ENCODE data around the gene ABHD16A. TPM values are rescaled to one million over a fixed set of nuclear protein-coding genes. Genes with fewer than 3 reads are reported as not detected.

ABHD16A gene
- total and polyA plus RNA-seq, 2 of the 13 experiments (the other 11 are each of a cell fraction or from before 2014, with no cell fraction given): 43.5 to 45.4 TPM

DNA sequence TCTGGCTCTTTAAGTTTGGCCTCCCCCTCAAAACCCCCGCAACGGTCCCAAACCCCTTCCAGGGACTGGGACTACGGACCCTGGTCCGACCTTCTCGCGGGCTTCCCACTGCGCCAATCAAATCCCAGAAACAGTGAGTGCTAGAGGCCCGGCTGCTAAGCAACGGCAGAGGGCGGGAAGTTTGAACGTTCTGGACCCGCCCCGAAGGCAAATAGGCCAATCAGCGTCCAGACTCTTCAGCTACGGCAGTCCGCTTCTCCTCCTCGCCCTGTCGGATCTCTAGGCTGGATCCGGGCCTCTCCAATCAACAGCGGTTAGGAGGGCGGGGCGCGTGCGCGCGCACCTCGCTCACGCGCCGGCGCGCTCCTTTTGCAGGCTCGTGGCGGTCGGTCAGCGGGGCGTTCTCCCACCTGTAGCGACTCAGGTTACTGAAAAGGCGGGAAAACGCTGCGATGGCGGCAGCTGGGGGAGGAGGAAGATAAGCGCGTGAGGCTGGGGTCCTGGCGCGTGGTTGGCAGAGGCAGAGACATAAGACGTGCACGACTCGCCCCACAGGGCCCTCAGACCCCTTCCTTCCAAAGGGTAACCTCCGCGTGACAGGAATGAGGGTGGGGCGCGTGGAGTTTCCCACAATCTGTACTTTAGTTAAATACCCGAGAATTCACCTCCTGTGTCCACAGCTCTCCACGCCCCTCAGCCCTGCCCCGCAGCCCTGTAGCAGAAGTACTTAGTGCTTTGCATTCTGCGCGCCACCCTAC lies 36.7 kb upstream of the ABHD16A start, which contains the start of gene MSH5 (continued):
- TF ChIP-seq, protein P1, sequence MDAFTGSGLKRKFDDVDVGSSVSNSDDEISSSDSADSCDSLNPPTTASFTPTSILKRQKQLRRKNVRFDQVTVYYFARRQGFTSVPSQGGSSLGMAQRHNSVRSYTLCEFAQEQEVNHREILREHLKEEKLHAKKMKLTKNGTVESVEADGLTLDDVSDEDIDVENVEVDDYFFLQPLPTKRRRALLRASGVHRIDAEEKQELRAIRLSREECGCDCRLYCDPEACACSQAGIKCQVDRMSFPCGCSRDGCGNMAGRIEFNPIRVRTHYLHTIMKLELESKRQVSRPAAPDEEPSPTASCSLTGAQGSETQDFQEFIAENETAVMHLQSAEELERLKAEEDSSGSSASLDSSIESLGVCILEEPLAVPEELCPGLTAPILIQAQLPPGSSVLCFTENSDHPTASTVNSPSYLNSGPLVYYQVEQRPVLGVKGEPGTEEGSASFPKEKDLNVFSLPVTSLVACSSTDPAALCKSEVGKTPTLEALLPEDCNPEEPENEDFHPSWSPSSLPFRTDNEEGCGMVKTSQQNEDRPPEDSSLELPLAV (CRISPR knock-in tag; conservative IDR thresholded peaks at IDR 0.05; ENCODE audit: low read depth): peak; percentile 93; the same call in 1 of the 2 replicates
- TF ChIP-seq ZNF556 (CRISPR knock-in tag; IDR thresholded peaks at IDR 0.05; ENCODE audit: borderline replicate concordance) (peak; percentile 90), ZNF333 (CRISPR knock-in tag; IDR thresholded peaks at IDR 0.05; ENCODE audit: borderline replicate concordance) (peak; percentile 98), ZNF879 (CRISPR knock-in tag; IDR thresholded peaks at IDR 0.05) (peak; percentile 97), ARHGAP35 (CRISPR knock-in tag; IDR thresholded peaks at IDR 0.05; ENCODE audit: borderline replicate concordance) (peak; percentile 99), KLF9 (CRISPR knock-in tag; IDR thresholded peaks at IDR 0.05; ENCODE audit: low read depth) (no peak), JDP2 (CRISPR knock-in tag; IDR thresholded peaks at IDR 0.05; ENCODE audit: borderline replicate concordance) (peak; percentile 94), MAFK (conservative IDR thresholded peaks at IDR 0.05 in 1 of 2, IDR thresholded peaks at IDR 0.05 in 1 of 2; ENCODE audit: low read length in 2 of 2) (no peak), HNF4G (IDR thresholded peaks at IDR 0.05; ENCODE audit: borderline replicate concordance, low read depth, low read length) (peak; percentile 96), HNF4G (CRISPR knock-in tag; IDR thresholded peaks at IDR 0.05; ENCODE audit: borderline replicate concordance, low read depth) (no peak; the same call in 1 of the 2 replicates), IKZF4 (CRISPR knock-in tag; IDR thresholded peaks at IDR 0.05; ENCODE audit: borderline replicate concordance, low read depth, not compliant biosample characterization) (peak; percentile 98), NAIF1 (CRISPR knock-in tag; IDR thresholded peaks at IDR 0.05; ENCODE audit: borderline replicate concordance) (peak; percentile 92), ATAD3A (CRISPR knock-in tag; IDR thresholded peaks at IDR 0.05) (peak; percentile 87; the same call in 1 of the 2 replicates), HMG20B (CRISPR knock-in tag; conservative IDR thresholded peaks at IDR 0.05) (no peak), ZNF34 (CRISPR knock-in tag; IDR thresholded peaks at IDR 0.05; ENCODE audit: borderline replicate concordance) (peak; percentile 52; the same call in 1 of the 2 replicates), RXRA (CRISPR knock-in tag; IDR thresholded peaks at IDR 0.05) (peak; percentile 80; the same call in 1 of the 2 replicates), ZNF720 (CRISPR knock-in tag; IDR thresholded peaks at IDR 0.05) (no peak), NCOR1 (IDR thresholded peaks at IDR 0.05; ENCODE audit: borderline replicate concordance, low read length) (peak; percentile 98)
- TF ChIP-seq, protein P2, sequence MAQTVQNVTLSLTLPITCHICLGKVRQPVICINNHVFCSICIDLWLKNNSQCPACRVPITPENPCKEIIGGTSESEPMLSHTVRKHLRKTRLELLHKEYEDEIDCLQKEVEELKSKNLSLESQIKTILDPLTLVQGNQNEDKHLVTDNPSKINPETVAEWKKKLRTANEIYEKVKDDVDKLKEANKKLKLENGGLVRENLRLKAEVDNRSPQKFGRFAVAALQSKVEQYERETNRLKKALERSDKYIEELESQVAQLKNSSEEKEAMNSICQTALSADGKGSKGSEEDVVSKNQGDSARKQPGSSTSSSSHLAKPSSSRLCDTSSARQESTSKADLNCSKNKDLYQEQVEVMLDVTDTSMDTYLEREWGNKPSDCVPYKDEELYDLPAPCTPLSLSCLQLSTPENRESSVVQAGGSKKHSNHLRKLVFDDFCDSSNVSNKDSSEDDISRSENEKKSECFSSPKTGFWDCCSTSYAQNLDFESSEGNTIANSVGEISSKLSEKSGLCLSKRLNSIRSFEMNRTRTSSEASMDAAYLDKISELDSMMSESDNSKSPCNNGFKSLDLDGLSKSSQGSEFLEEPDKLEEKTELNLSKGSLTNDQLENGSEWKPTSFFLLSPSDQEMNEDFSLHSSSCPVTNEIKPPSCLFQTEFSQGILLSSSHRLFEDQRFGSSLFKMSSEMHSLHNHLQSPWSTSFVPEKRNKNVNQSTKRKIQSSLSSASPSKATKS (CRISPR knock-in tag; IDR thresholded peaks at IDR 0.05): no peak
- TF ChIP-seq, protein P3, sequence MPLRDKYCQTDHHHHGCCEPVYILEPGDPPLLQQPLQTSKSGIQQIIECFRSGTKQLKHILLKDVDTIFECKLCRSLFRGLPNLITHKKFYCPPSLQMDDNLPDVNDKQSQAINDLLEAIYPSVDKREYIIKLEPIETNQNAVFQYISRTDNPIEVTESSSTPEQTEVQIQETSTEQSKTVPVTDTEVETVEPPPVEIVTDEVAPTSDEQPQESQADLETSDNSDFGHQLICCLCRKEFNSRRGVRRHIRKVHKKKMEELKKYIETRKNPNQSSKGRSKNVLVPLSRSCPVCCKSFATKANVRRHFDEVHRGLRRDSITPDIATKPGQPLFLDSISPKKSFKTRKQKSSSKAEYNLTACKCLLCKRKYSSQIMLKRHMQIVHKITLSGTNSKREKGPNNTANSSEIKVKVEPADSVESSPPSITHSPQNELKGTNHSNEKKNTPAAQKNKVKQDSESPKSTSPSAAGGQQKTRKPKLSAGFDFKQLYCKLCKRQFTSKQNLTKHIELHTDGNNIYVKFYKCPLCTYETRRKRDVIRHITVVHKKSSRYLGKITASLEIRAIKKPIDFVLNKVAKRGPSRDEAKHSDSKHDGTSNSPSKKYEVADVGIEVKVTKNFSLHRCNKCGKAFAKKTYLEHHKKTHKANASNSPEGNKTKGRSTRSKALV (CRISPR knock-in tag; IDR thresholded peaks at IDR 0.05): peak; percentile 69
- TF ChIP-seq, protein P4, sequence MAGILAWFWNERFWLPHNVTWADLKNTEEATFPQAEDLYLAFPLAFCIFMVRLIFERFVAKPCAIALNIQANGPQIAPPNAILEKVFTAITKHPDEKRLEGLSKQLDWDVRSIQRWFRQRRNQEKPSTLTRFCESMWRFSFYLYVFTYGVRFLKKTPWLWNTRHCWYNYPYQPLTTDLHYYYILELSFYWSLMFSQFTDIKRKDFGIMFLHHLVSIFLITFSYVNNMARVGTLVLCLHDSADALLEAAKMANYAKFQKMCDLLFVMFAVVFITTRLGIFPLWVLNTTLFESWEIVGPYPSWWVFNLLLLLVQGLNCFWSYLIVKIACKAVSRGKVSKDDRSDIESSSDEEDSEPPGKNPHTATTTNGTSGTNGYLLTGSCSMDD (CRISPR knock-in tag; IDR thresholded peaks at IDR 0.05): peak; percentile 89; the same call in 1 of the 2 replicates
